ENCODE results near the gene ARHGAP22. TPM values are rescaled to one million over a fixed set of nuclear protein-coding genes. Genes with fewer than 3 reads are reported as not detected.

ARHGAP22 gene
- total RNA-seq, 2 experiments from 2014 or later = 0.19 to 0.46 TPM

GRCh38 chr10:48598243-48598935 lies 6.5 kb downstream of the ARHGAP22 start:
- Histone ChIP-seq H3K9me3 (ENCODE audit: low read length) (no peaks in the 10 kb centered on the region), H2AFZ (ENCODE audit: low read length) (no peak overlapping the region), H3K4me1 (ENCODE audit: insufficient read depth, low read length, poor library complexity, severe bottlenecking) (peaks cover 7% of the 10 kb centered on the region), H3K27ac (ENCODE audit: low read depth, low read length, poor library complexity, severe bottlenecking) (no peak overlapping the region), H3K4me3 (ENCODE audit: low read depth, low read length, poor library complexity, severe bottlenecking) (no peak overlapping the region), H3K9me2 (ENCODE audit: insufficient read depth, low read length) (no peaks in the 10 kb centered on the region), H3K79me2 (ENCODE audit: insufficient read depth, low read depth, low read length) (no peaks in the 10 kb centered on the region), H4K20me1 (ENCODE audit: insufficient read depth, low read length) (no peaks in the 10 kb centered on the region), H3K36me3 (ENCODE audit: insufficient read depth, low read length) (no peaks in the 10 kb centered on the region), H3K4me2 (ENCODE audit: low read length) (no peak overlapping the region)
- no TSS peak for BruUV-seq (replicated peaks)
- no peak for DNase-seq (ENCODE audit: low spot score)
- no peak for TF ChIP-seq CTCF (conservative IDR thresholded peaks at IDR 0.05; ENCODE audit: low read length)
- no peak for TF ChIP-seq EZH2phosphoT487 (IDR thresholded peaks at IDR 0.05; ENCODE audit: borderline replicate concordance, low read depth, low read length)
- intact Hi-C loops (cut with micrococcal nuclease; ENCODE audit: unreplicated experiment) = no loop called here
- ChIA-PET CTCF (ENCODE audit: unreplicated experiment) (no interaction called here), POLR2A (interaction anchor here (0.5 to 1.5 kb wide), 2 partner anchors 18 to 36 kb away, joined by 3 read pairs; no protein-coding TSS in a partner anchor)

DNA sequence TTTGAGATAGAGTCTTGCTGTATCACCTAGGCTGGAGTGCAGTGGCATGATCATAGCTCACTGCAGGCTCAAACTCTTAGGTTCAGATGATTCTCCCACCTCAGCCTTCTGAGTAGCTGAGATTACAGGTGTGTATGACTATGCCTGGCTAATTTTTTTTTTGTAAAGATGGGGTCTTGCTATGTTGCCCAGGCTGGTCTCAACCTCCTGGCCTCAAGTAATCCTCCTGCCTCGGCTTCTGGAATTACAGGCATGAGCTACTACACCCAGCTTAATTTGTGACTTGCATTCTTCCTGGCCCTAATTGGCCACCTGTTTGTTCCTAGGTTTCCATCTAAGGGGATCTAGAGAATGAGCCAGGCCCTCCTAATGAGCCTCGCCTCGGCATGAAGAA lies 9.3 kb downstream of the ARHGAP22 start:
- H3K27ac ChIP-seq (ENCODE audit: low read depth, low read length, poor library complexity, severe bottlenecking) = no peak overlapping the region
- H3K36me3 ChIP-seq (ENCODE audit: insufficient read depth, low read length) = no peaks in the 10 kb centered on the region
- H3K4me3 ChIP-seq (ENCODE audit: low read depth, low read length, poor library complexity, severe bottlenecking) = no peak overlapping the region
- TF ChIP-seq CTCF (conservative IDR thresholded peaks at IDR 0.05; ENCODE audit: low read length) (no peak), EZH2phosphoT487 (IDR thresholded peaks at IDR 0.05; ENCODE audit: borderline replicate concordance, low read depth, low read length) (no peak)
- intact Hi-C loops (cut with micrococcal nuclease; ENCODE audit: unreplicated experiment) = no loop called here
- H3K4me1 ChIP-seq (ENCODE audit: insufficient read depth, low read length, poor library complexity, severe bottlenecking) = peaks cover 7% of the 10 kb centered on the region
- no peaks in the 10 kb centered on the region for H4K20me1 ChIP-seq (ENCODE audit: insufficient read depth, low read length)
- H2AFZ ChIP-seq (ENCODE audit: low read length) = no peak overlapping the region
- no peaks in the 10 kb centered on the region for H3K9me2 ChIP-seq (ENCODE audit: insufficient read depth, low read length)
- ChIA-PET CTCF (ENCODE audit: unreplicated experiment) (no interaction called here), POLR2A (interaction anchor here (0.6 kb wide), 1 partner anchor 337 kb away, joined by 3 read pairs; no protein-coding TSS in a partner anchor)
- H3K9me3 ChIP-seq (ENCODE audit: low read length) = no peaks in the 10 kb centered on the region
- H3K4me2 ChIP-seq (ENCODE audit: low read length) = no peak overlapping the region
- BruUV-seq (replicated peaks) = no TSS peak
- no peak for DNase-seq (ENCODE audit: low spot score)
- H3K79me2 ChIP-seq (ENCODE audit: insufficient read depth, low read depth, low read length) = no peaks in the 10 kb centered on the region

DNA sequence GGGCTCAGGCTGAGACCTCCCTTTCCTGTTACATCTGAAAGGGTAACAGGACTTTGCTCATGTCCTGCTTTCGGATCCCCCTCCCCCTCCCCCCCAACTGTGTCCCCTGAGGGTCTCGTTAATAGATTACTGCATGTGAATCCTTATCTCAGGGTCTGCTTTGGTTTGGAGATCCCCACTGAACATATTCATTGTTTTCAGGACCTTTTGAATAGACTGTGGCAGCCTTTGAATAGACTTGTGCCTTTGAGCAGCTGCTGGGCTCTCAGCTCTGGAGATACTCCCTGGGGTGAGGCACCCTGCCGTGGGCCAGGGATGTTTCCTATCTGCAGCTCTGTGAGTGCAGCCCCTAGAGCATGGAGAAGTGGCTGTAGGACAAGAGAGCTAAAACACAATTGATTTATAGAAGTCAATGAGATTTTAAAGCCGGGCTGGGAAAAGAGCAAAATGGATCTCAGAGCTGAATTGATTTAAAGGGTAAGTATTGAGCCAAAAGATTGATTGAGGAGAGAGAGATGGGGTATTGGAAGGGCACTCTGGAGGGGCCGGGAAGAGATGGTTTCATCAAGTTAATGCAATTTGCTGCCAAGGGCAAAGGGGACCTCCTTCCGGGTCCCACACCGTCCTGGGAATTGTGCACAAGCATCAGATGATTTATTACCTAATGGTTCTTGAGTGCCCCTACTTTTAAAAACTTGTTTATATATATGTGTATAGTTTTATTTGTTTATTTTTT lies 9.9 kb downstream of the ARHGAP22 start:
- Histone ChIP-seq H3K27ac (ENCODE audit: low read depth, low read length, poor library complexity, severe bottlenecking) (no peak overlapping the region), H3K4me3 (ENCODE audit: low read depth, low read length, poor library complexity, severe bottlenecking) (no peak overlapping the region), H3K9me2 (ENCODE audit: insufficient read depth, low read length) (no peaks in the 10 kb centered on the region), H2AFZ (ENCODE audit: low read length) (no peak overlapping the region), H4K20me1 (ENCODE audit: insufficient read depth, low read length) (no peaks in the 10 kb centered on the region), H3K4me1 (ENCODE audit: insufficient read depth, low read length, poor library complexity, severe bottlenecking) (peaks cover 4% of the 10 kb centered on the region), H3K79me2 (ENCODE audit: insufficient read depth, low read depth, low read length) (no peaks in the 10 kb centered on the region), H3K4me2 (ENCODE audit: low read length) (no peak overlapping the region), H3K9me3 (ENCODE audit: low read length) (no peaks in the 10 kb centered on the region), H3K36me3 (ENCODE audit: insufficient read depth, low read length) (no peaks in the 10 kb centered on the region)
- intact Hi-C loops (cut with micrococcal nuclease; ENCODE audit: unreplicated experiment) = no loop called here
- TF ChIP-seq EZH2phosphoT487 (IDR thresholded peaks at IDR 0.05; ENCODE audit: borderline replicate concordance, low read depth, low read length) (no peak), CTCF (conservative IDR thresholded peaks at IDR 0.05; ENCODE audit: low read length) (no peak)
- no peak for DNase-seq (ENCODE audit: low spot score)
- ChIA-PET POLR2A (interaction anchor here (0.6 kb wide), 1 partner anchor 337 kb away, joined by 3 read pairs; no protein-coding TSS in a partner anchor), CTCF (ENCODE audit: unreplicated experiment) (no interaction called here)
- BruUV-seq (replicated peaks) = no TSS peak

Data from OCI-LY7 (cell line).